ENCODE results near the gene MAD2L1BP. TPM values are rescaled to one million over a fixed set of nuclear protein-coding genes. Genes with fewer than 3 reads are reported as not detected.

MAD2L1BP gene
- total and polyA plus RNA-seq, 2 donors (not counting 3 experiments of a cell fraction or from before 2014, with no cell fraction given) = 32.3 to 62.0 TPM

GRCh38 chr6:43616725-43617472 lies 18.7 kb upstream of the MAD2L1BP start:
- Histone ChIP-seq H3K4me1 (ENCODE audit: control insufficient read depth, extremely low read depth, insufficient read depth, low read length) (no peaks in the 10 kb centered on the region), H3K36me3 (ENCODE audit: control insufficient read depth in 2 of 2, extremely low read depth in 1 of 2, insufficient read depth in 2 of 2, low read length in 2 of 2) (peaks cover 5 to 22% of the 10 kb centered on the region in 2 experiments), H3K79me2 (ENCODE audit: control insufficient read depth, insufficient read depth, low read length) (no peaks in the 10 kb centered on the region), H4K20me1 (replicated peaks; ENCODE audit: control insufficient read depth, extremely low read depth, insufficient read depth, low read length) (no peaks in the 10 kb centered on the region), H3K4me2 (ENCODE audit: insufficient read depth, low read length) (no peak overlapping the region), H3K27me3 (ENCODE audit: control insufficient read depth in 2 of 2, insufficient read depth in 2 of 2, low read length in 2 of 2) (no peaks in the 10 kb centered on the region), H3K9ac (replicated peaks; ENCODE audit: extremely low read depth, insufficient read depth, low read length) (no peak overlapping the region), H3K4me3 (replicated peaks in 1 of 3; ENCODE audit: insufficient read depth in 1 of 3, low read depth in 1 of 3, low read length in 3 of 3) (no peak overlapping the region), H3K9me3 (replicated peaks; ENCODE audit: control insufficient read depth, insufficient read depth, low read length) (no peaks in the 10 kb centered on the region), H3K9me1 (replicated peaks; ENCODE audit: control insufficient read depth, extremely low read depth, insufficient read depth, low read length) (no peaks in the 10 kb centered on the region), H2AFZ (ENCODE audit: low read depth, low read length) (no peak overlapping the region), H3K27ac (ENCODE audit: insufficient read depth, low read depth, low read length) (no peak overlapping the region)
- TF ChIP-seq EZH2 (IDR thresholded peaks at IDR 0.05; ENCODE audit: borderline replicate concordance, low read depth, low read length, severe bottlenecking) = no peak
- TF ChIP-seq MYC (IDR thresholded peaks at IDR 0.05; ENCODE audit: low read depth, low read length) = no peak
- TF ChIP-seq JUN (IDR thresholded peaks at IDR 0.05; ENCODE audit: borderline replicate concordance, insufficient read depth, insufficient read length, low read depth) = no peak
- no peak for TF ChIP-seq POLR2A (IDR thresholded peaks at IDR 0.05; ENCODE audit: low read depth, low read length)
- TF ChIP-seq, protein P1, sequence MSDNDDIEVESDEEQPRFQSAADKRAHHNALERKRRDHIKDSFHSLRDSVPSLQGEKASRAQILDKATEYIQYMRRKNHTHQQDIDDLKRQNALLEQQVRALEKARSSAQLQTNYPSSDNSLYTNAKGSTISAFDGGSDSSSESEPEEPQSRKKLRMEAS (IDR thresholded peaks at IDR 0.05; ENCODE audit: insufficient read depth, insufficient read length) = no peak
- TF ChIP-seq POLR2AphosphoS5 (IDR thresholded peaks at IDR 0.05; ENCODE audit: insufficient read depth, low read depth, low read length) = no peak
- no peak for TF ChIP-seq FOS (IDR thresholded peaks at IDR 0.05; ENCODE audit: borderline replicate concordance, insufficient read depth, low read length)
- no peak for TF ChIP-seq CTCF (IDR thresholded peaks at IDR 0.05; ENCODE audit: extremely low read depth in 1 of 2, insufficient read depth in 1 of 2, low read depth in 1 of 2, low read length in 2 of 2)
- no peak for TF ChIP-seq GATA2 (IDR thresholded peaks at IDR 0.05; ENCODE audit: insufficient read depth, insufficient read length, low read depth, low read length)
- intact Hi-C loops (cut with micrococcal nuclease) = no loop called here
- BruUV-seq (replicated peaks) = no TSS peak
- DNase-seq (ENCODE audit: low read depth, low spot score) (no peak), FAIRE-seq (no peak)
- dilution Hi-C loops (cut with MboI; ENCODE audit: extremely low pct_ligation_motif_present, low sequenced_read_pairs) = no loop called here
- ChIA-PET POLR2A (interaction anchor here (0.6 kb wide), 1 partner anchor 121 kb away, joined by 3 read pairs; no protein-coding TSS in a partner anchor), CTCF (no interaction called here)
